ENCODE results near the gene ACTR2.
"Not testable (repeated sequence)": the region's sequence is repeated elsewhere in the genome, so short reads cannot be mapped to it uniquely, and the experiment has no call there.

The ACTR2 gene

GRCh38 chr2:65313954-65314256 lies 86.3 kb downstream of the ACTR2 start:
- no peak for DNase-seq (ENCODE audit: low read depth, low spot score)
- no peak overlapping the region for H3K4me3 ChIP-seq (ENCODE audit: low read depth, low read length)
- in situ Hi-C loops (cut with HindIII; ENCODE audit: low sequenced_read_pairs): no loop called here
- TF ChIP-seq, protein P1, sequence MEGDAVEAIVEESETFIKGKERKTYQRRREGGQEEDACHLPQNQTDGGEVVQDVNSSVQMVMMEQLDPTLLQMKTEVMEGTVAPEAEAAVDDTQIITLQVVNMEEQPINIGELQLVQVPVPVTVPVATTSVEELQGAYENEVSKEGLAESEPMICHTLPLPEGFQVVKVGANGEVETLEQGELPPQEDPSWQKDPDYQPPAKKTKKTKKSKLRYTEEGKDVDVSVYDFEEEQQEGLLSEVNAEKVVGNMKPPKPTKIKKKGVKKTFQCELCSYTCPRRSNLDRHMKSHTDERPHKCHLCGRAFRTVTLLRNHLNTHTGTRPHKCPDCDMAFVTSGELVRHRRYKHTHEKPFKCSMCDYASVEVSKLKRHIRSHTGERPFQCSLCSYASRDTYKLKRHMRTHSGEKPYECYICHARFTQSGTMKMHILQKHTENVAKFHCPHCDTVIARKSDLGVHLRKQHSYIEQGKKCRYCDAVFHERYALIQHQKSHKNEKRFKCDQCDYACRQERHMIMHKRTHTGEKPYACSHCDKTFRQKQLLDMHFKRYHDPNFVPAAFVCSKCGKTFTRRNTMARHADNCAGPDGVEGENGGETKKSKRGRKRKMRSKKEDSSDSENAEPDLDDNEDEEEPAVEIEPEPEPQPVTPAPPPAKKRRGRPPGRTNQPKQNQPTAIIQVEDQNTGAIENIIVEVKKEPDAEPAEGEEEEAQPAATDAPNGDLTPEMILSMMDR (IDR thresholded peaks at IDR 0.05; ENCODE audit: low read depth, low read length): no peak

- TF ChIP-seq, protein P1 (IDR thresholded peaks at IDR 0.05; ENCODE audit: low read depth, low read length): no peak
- in situ Hi-C loops (cut with HindIII; ENCODE audit: low sequenced_read_pairs): no loop called here
- DNase-seq (ENCODE audit: low read depth, low spot score): peak; percentile 16
- no peak overlapping the region for H3K4me3 ChIP-seq (ENCODE audit: low read depth, low read length)
These were observed 87.3 kb downstream of the ACTR2 start for GRCh38 chr2:65314801-65315441.

GRCh38 chr2:65316072-65316471 lies 88.4 kb downstream of the ACTR2 start:
- peak; percentile 69 for DNase-seq (ENCODE audit: low read depth, low spot score)
- no peak overlapping the region for H3K4me3 ChIP-seq (ENCODE audit: low read depth, low read length)
- TF ChIP-seq, protein P1 (IDR thresholded peaks at IDR 0.05; ENCODE audit: low read depth, low read length): no peak
- in situ Hi-C loops (cut with HindIII; ENCODE audit: low sequenced_read_pairs): no loop called here

DNA sequence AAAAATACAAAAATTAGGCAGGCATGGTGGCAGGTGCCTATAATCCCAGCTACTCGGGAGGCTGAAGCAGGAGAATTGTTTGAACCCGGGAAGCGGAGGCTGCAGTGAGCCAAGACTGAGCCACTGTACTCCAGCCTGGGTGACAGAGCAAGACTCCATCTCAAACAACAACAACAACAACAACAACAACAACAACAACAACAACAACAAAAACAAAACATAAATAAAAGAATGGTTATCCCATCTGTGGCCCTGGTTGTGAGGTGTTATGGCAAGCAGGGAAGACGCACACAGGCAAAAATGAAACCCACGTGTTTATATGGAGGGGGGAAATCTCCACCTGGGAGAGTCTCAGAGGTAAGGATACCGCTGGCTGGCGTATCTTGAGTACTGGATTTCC lies 89.7 kb downstream of the ACTR2 start:
- in situ Hi-C loops (cut with HindIII; ENCODE audit: low sequenced_read_pairs); H3K4me3 ChIP-seq (ENCODE audit: low read depth, low read length); DNase-seq (ENCODE audit: low read depth, low spot score): not testable (repeated sequence)

- in situ Hi-C loops (cut with HindIII; ENCODE audit: low sequenced_read_pairs): no loop called here
- TF ChIP-seq, protein P1 (IDR thresholded peaks at IDR 0.05; ENCODE audit: low read depth, low read length): no peak
- no peak for DNase-seq (ENCODE audit: low read depth, low spot score)
- H3K4me3 ChIP-seq (ENCODE audit: low read depth, low read length): no peak overlapping the region
These were observed 90.2 kb downstream of the ACTR2 start for GRCh38 chr2:65317841-65318240.

- DNase-seq (ENCODE audit: low read depth, low spot score): no peak
- TF ChIP-seq, protein P1 (IDR thresholded peaks at IDR 0.05; ENCODE audit: low read depth, low read length): no peak
- no peak overlapping the region for H3K4me3 ChIP-seq (ENCODE audit: low read depth, low read length)
- in situ Hi-C loops (cut with HindIII; ENCODE audit: low sequenced_read_pairs): no loop called here
These were observed 91.5 kb downstream of the ACTR2 start for GRCh38 chr2:65319072-65319673.

DNA sequence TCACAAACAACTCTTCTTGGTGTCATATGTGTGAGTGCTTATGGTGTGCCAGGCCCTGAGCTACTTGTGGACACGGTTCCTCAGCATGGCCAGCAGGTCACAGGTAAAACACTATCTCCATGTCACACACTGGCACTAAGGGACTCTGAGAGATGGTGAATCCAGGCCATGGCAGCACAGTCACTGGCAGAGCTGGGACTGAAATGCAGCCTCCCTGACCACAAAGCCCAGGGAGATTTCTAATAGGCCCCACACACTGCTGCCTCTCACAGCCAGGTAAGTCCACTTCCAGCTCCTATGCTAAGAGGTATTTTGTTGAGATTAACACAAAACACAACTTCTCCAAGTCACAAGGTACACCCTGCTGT lies 92.0 kb downstream of the ACTR2 start:
- H3K4me3 ChIP-seq (ENCODE audit: low read depth, low read length): no peak overlapping the region
- in situ Hi-C loops (cut with HindIII; ENCODE audit: low sequenced_read_pairs): no loop called here

More for the DNA sequence above, 92.0 kb downstream of the ACTR2 start:
- DNase-seq (ENCODE audit: low read depth, low spot score): no peak
- TF ChIP-seq, protein P1 (IDR thresholded peaks at IDR 0.05; ENCODE audit: low read depth, low read length): no peak
